Neural progenitor cell (in vitro differentiated cells): ENCODE results near the gene AKIRIN2. TPM values are rescaled to one million over a fixed set of nuclear protein-coding genes. Genes with fewer than 3 reads are reported as not detected.
A peak's percentile ranks its signal among the peaks of the same experiment; 100 is the strongest.
"Not testable (repeated sequence)": the region's sequence is repeated elsewhere in the genome, so short reads cannot be mapped to it uniquely, and the experiment has no call there.

Source experiments
- DNase-seq: peaks from one replicate; pipeline ENCODE4 v3.0.0-alpha.2; 2016; ENCODE audit warnings: low spot score
- H2AFZ ChIP-seq: fragments of 200-600 bp; sonication (generic); replicated peaks from 2 replicates; pipeline ENCODE4 v1.6.1; 2016; ENCODE audit warnings: antibody characterized with exemption
- H3F3A ChIP-seq: fragments of 200-600 bp; sonication (generic); 2 replicates; pipeline ENCODE4 v1.6.1; 2016; ENCODE audit warnings: antibody characterized with exemption, low read depth
- H3K27ac ChIP-seq: fragments of 200-600 bp; sonication (generic); 2 replicates; pipeline ENCODE4 v1.5.1; 2016; ENCODE audit warnings: mild to moderate bottlenecking
- H3K27me3 ChIP-seq: fragments of 200-600 bp; sonication (generic); 2 replicates; pipeline ENCODE4 v1.6.1; 2016; ENCODE audit warnings: mild to moderate bottlenecking, moderate library complexity
- H3K36me3 ChIP-seq: fragments of 200-600 bp; sonication (generic); 2 replicates; pipeline ENCODE4 v1.5.1; 2016
- H3K4me1 ChIP-seq: fragments of 200-600 bp; sonication (generic); 2 replicates; pipeline ENCODE4 v1.6.1; 2016; ENCODE audit warnings: mixed run types
- H3K4me2 ChIP-seq: fragments of 200-600 bp; sonication (generic); 2 replicates; pipeline ENCODE4 v1.6.1; 2016
- H3K4me3 ChIP-seq: fragments of 200-600 bp; sonication (generic); 2 replicates; pipeline ENCODE4 v1.5.1; 2016
- H3K79me2 ChIP-seq: fragments of 200-600 bp; sonication (generic); 2 replicates; pipeline ENCODE4 v1.6.1; 2016; ENCODE audit warnings: low read depth
- H3K9ac ChIP-seq: fragments of 200-600 bp; sonication (generic); 2 replicates; pipeline ENCODE4 v1.6.1; 2016
- H3K9me3 ChIP-seq: fragments of 200-600 bp; sonication (generic); 2 replicates; pipeline ENCODE4 v1.5.1; 2016; ENCODE audit warnings: low read depth
- H4K20me1 ChIP-seq: fragments of 200-600 bp; sonication (generic); 2 replicates; pipeline ENCODE4 v1.6.1; 2016; ENCODE audit warnings: low read depth
- H3K27ac Mint-ChIP-seq: 3 replicates; pipeline ENCODE4 v1.8.0; 2021; ENCODE audit warnings: mixed read lengths
- H3K27me3 Mint-ChIP-seq: 2 replicates; pipeline ENCODE4 v1.8.0; 2022; ENCODE audit warnings: low read depth, mild to moderate bottlenecking, inconsistent platforms, moderate library complexity, mixed read lengths; ENCODE audit not compliant: insufficient read depth
- H3K36me3 Mint-ChIP-seq: 3 replicates; pipeline ENCODE4 v1.8.0; 2021; ENCODE audit warnings: mixed read lengths
- H3K4me1 Mint-ChIP-seq: 3 replicates; pipeline ENCODE4 v1.8.0; 2021; ENCODE audit warnings: mixed read lengths
- H3K4me3 Mint-ChIP-seq: 3 replicates; pipeline ENCODE4 v1.8.0; 2021; ENCODE audit warnings: mild to moderate bottlenecking, moderate library complexity, mixed read lengths
- H3K9me3 Mint-ChIP-seq: 3 replicates; pipeline ENCODE4 v1.8.0; 2020; ENCODE audit warnings: mixed read lengths
- EZH2 ChIP-seq: fragments of 200-600 bp; sonication (generic); IDR thresholded peaks from 2 replicates; pipeline ENCODE4 v1.6.1; 2017; ENCODE audit warnings: antibody characterized with exemption, mild to moderate bottlenecking, moderate library complexity
- EZH2phosphoT487 ChIP-seq: fragments of 200-600 bp; sonication (generic); IDR thresholded peaks from 2 replicates; pipeline ENCODE4 v1.6.1; 2017; ENCODE audit warnings: antibody characterized with exemption
- total RNA-seq: library from RNA; depleted of rRNA; stranded (reverse); fragments of >200 nt; gene quantifications from 2 replicates; pipeline ENCODE4 v1.2.3, GENCODE V29; 2015; ENCODE audit warnings: low replicate concordance
- TF ChIP-seq, protein P1 (sequence below): fragments of 200-600 bp; sonication (generic); IDR thresholded peaks from 2 replicates; pipeline ENCODE4 v1.5.1; 2017; ENCODE audit warnings: antibody characterized with exemption, mild to moderate bottlenecking

Gene AKIRIN2
- total RNA-seq, 1 donor from 2014 or later: 76.7 TPM

DNA sequence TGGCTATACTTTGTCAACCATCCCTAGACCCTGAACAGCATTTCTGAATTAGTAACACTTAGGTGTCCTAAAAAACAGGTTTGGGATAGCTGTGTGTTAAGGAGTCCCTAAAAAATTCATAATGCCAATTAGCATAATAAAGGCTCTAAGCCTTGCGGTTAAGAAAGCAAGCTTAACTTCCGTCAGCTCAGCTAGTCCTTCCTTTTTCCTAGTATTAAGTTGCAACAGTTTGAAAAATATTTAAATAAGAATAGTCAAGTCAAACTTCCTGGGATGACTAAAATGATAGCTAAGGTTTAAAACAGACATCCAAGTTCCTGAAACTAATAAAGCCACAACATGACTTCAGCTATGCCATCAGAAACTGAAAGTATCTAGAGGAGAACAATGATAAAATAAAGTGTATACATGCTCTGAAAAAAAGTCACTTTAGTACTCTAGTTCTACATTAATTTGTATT is 3.5 kb downstream of the AKIRIN2 start:
- TF ChIP-seq, protein P1, sequence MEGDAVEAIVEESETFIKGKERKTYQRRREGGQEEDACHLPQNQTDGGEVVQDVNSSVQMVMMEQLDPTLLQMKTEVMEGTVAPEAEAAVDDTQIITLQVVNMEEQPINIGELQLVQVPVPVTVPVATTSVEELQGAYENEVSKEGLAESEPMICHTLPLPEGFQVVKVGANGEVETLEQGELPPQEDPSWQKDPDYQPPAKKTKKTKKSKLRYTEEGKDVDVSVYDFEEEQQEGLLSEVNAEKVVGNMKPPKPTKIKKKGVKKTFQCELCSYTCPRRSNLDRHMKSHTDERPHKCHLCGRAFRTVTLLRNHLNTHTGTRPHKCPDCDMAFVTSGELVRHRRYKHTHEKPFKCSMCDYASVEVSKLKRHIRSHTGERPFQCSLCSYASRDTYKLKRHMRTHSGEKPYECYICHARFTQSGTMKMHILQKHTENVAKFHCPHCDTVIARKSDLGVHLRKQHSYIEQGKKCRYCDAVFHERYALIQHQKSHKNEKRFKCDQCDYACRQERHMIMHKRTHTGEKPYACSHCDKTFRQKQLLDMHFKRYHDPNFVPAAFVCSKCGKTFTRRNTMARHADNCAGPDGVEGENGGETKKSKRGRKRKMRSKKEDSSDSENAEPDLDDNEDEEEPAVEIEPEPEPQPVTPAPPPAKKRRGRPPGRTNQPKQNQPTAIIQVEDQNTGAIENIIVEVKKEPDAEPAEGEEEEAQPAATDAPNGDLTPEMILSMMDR: no peak
- TF ChIP-seq EZH2 (no peak), EZH2phosphoT487 (no peak)
- peak overlapping the region; percentile 17 for H3K9ac ChIP-seq
- no peaks in the 10 kb centered on the region for H3K9me3 ChIP-seq
- peaks cover 41% of the 10 kb centered on the region for H3K4me1 Mint-ChIP-seq
- H3K27me3 ChIP-seq: no peaks in the 10 kb centered on the region
- H3K4me1 ChIP-seq: peaks cover 40% of the 10 kb centered on the region
- no peaks in the 10 kb centered on the region for H3K9me3 Mint-ChIP-seq
- no peaks in the 10 kb centered on the region for H3K27me3 Mint-ChIP-seq
- no peaks in the 10 kb centered on the region for H3K36me3 ChIP-seq
- H3K27ac Mint-ChIP-seq: no peak overlapping the region
- H2AFZ ChIP-seq: no peak overlapping the region
- peaks cover 27% of the 10 kb centered on the region for H3F3A ChIP-seq
- DNase-seq: peak; percentile 42
- no peak overlapping the region for H3K27ac ChIP-seq
- H3K4me2 ChIP-seq: peak overlapping the region; percentile 86
- H3K36me3 Mint-ChIP-seq: peaks cover 8% of the 10 kb centered on the region
- H3K4me3 ChIP-seq: peak overlapping the region; percentile 93
- H3K4me3 Mint-ChIP-seq: peak overlapping the region; percentile 99
- H4K20me1 ChIP-seq: peaks cover 81% of the 10 kb centered on the region
- H3K79me2 ChIP-seq: peaks cover 85% of the 10 kb centered on the region

GRCh38 chr6:87697581-87698546 is 4.2 kb downstream of the AKIRIN2 start:
- no peak overlapping the region for H3K27ac Mint-ChIP-seq
- peak; percentile 19 for DNase-seq
- Histone ChIP-seq H3K79me2 (peaks cover 92% of the 10 kb centered on the region), H3K4me3 (peak overlapping the region; percentile 93), H4K20me1 (peaks cover 89% of the 10 kb centered on the region), H3K27me3 (no peaks in the 10 kb centered on the region), H3K4me1 (peaks cover 40% of the 10 kb centered on the region), H3K9me3 (no peaks in the 10 kb centered on the region), H3K9ac (no peak overlapping the region), H3K36me3 (no peaks in the 10 kb centered on the region), H2AFZ (no peak overlapping the region), H3K4me2 (peak overlapping the region; percentile 86), H3K27ac (no peak overlapping the region), H3F3A (peaks cover 22% of the 10 kb centered on the region)
- H3K9me3 Mint-ChIP-seq: no peaks in the 10 kb centered on the region
- no peak for TF ChIP-seq EZH2
- H3K4me1 Mint-ChIP-seq: peaks cover 38% of the 10 kb centered on the region
- peaks cover 8% of the 10 kb centered on the region for H3K36me3 Mint-ChIP-seq
- H3K4me3 Mint-ChIP-seq: peak overlapping the region; percentile 99
- no peaks in the 10 kb centered on the region for H3K27me3 Mint-ChIP-seq

DNA sequence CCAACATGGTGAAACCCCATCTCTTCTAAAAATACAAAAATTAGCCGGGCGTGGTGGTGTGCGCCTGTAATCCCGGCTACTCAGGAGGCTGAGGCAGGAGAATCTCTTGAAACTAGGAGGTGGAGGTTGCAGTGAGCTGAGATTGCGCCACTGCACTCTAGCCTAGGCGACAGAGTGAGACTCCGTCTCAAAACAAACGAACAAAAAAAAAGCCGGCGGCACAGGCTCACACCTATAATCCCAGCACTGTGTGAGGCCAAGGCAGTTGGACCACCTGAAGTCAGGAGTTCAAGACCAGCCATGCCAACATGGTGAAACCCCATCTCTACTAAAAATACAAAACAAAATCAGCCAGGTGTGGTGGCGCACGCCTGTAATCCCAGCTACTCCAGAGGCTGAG is 5.2 kb downstream of the AKIRIN2 start:
- Histone ChIP-seq H3K79me2 (peaks cover 100% of the 10 kb centered on the region), H4K20me1 (peaks cover 99% of the 10 kb centered on the region), H3F3A (peaks cover 15% of the 10 kb centered on the region), H3K4me1 (peaks cover 46% of the 10 kb centered on the region)
- H3K27ac Mint-ChIP-seq, H3K4me2 ChIP-seq, H3K27ac ChIP-seq, H3K27me3 Mint-ChIP-seq, H3K9ac ChIP-seq, H3K36me3 Mint-ChIP-seq, H2AFZ ChIP-seq, H3K4me3 Mint-ChIP-seq, DNase-seq, H3K9me3 ChIP-seq, H3K27me3 ChIP-seq, H3K4me3 ChIP-seq, H3K36me3 ChIP-seq, H3K9me3 Mint-ChIP-seq: not testable (repeated sequence)
- H3K4me1 Mint-ChIP-seq: peaks cover 32% of the 10 kb centered on the region

DNA sequence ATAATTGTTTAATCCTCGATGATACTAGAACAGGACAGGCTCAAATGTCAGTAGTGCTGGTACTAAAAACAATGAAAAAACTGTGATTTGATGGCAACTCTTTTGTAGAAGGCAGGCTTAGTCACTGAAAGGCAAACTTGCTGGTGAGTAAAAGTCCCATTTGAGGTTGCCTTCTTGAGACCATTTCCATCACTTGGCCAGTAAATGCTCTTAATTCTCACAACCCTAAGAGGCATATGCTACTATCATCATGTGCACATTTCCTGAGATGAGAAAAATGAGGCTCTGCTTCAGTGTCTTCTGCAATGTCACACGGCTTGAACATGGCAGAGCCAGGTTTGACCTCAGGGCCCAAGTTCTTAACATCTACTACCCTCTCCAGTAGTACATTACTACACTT is 9.9 kb downstream of the AKIRIN2 start:
- Histone ChIP-seq H4K20me1 (peaks cover 100% of the 10 kb centered on the region), H3K9ac (no peak overlapping the region), H3K4me1 (peaks cover 31% of the 10 kb centered on the region), H3K27me3 (no peaks in the 10 kb centered on the region), H2AFZ (no peak overlapping the region), H3K4me2 (peak overlapping the region; percentile 19), H3K4me3 (no peak overlapping the region), H3F3A (peaks cover 10% of the 10 kb centered on the region), H3K36me3 (no peaks in the 10 kb centered on the region), H3K79me2 (peaks cover 100% of the 10 kb centered on the region), H3K27ac (no peak overlapping the region), H3K9me3 (no peaks in the 10 kb centered on the region)
- peaks cover 18% of the 10 kb centered on the region for H3K4me1 Mint-ChIP-seq
- no peak for TF ChIP-seq EZH2phosphoT487
- TF ChIP-seq, protein P1: no peak
- no peak for TF ChIP-seq EZH2
- no peak for DNase-seq
- peaks cover 1% of the 10 kb centered on the region for H3K27me3 Mint-ChIP-seq
- no peak overlapping the region for H3K27ac Mint-ChIP-seq
- H3K36me3 Mint-ChIP-seq: peaks cover 13% of the 10 kb centered on the region
- no peak overlapping the region for H3K4me3 Mint-ChIP-seq
- no peaks in the 10 kb centered on the region for H3K9me3 Mint-ChIP-seq
